HEK293T (cell line): ENCODE results near the gene NAT10.
"Not testable (repeated sequence)": the region's sequence is repeated elsewhere in the genome, so short reads cannot be mapped to it uniquely, and the experiment has no call there.

Experiments
- CTCF ChIA-PET: fragments of 350-600 bp; formaldehyde crosslinking; extraction: SDS; loops from one replicate; lab custom pipeline; 2021; ENCODE audit warnings: antibody characterized with exemption, inconsistent platforms; lab: Yijun Ruan, JAX
- POLR2A ChIA-PET: fragments of 350-600 bp; formaldehyde crosslinking; extraction: SDS; loops from one replicate; lab custom pipeline; 2020; ENCODE audit warnings: antibody characterized with exemption, inconsistent platforms; lab: Yijun Ruan, JAX
- DNase-seq: peaks from one replicate; pipeline ENCODE4 v3.0.0; 2012; ENCODE audit warnings: mixed read lengths; ENCODE audit errors: extremely low spot score
- ARNT ChIP-seq: fragments of 450-650 bp; IDR thresholded peaks from 2 replicates; pipeline ENCODE4 v1.6.1; 2017; ENCODE audit warnings: mild to moderate bottlenecking
- BHLHE40 ChIP-seq: fragments of 450-650 bp; IDR thresholded peaks from 2 replicates; pipeline ENCODE4 v1.6.1; 2016; ENCODE audit warnings: mild to moderate bottlenecking, moderate library complexity, borderline replicate concordance
- CTBP1 ChIP-seq: fragments of 450-650 bp; IDR thresholded peaks from 2 replicates; pipeline ENCODE4 v1.6.1; 2016; ENCODE audit warnings: borderline replicate concordance
- ELF4 ChIP-seq: fragments of 450-650 bp; IDR thresholded peaks from 2 replicates; pipeline ENCODE4 v1.6.1; 2017; ENCODE audit warnings: antibody characterized with exemption
- FOXA1 ChIP-seq: fragments of 450-650 bp; IDR thresholded peaks from 2 replicates; pipeline ENCODE4 v1.6.1; 2016; ENCODE audit warnings: mild to moderate bottlenecking
- FOXK2 ChIP-seq: fragments of 450-650 bp; IDR thresholded peaks from 2 replicates; pipeline ENCODE4 v1.6.1; 2016; ENCODE audit warnings: mild to moderate bottlenecking
- FOXM1 ChIP-seq: fragments of 450-650 bp; IDR thresholded peaks from 2 replicates; pipeline ENCODE4 v1.6.1; 2017; ENCODE audit warnings: mild to moderate bottlenecking, borderline replicate concordance
- HDGF ChIP-seq: fragments of 450-650 bp; IDR thresholded peaks from 2 replicates; pipeline ENCODE4 v1.6.1; 2017; ENCODE audit warnings: antibody characterized with exemption, borderline replicate concordance
- L3MBTL2 ChIP-seq: fragments of 450-650 bp; conservative IDR thresholded peaks from 2 replicates; pipeline ENCODE4 v1.6.1; 2016; ENCODE audit warnings: mild to moderate bottlenecking
- LEF1 ChIP-seq: fragments of 450-650 bp; IDR thresholded peaks from 2 replicates; pipeline ENCODE4 v1.6.1; 2017; ENCODE audit warnings: mild to moderate bottlenecking, borderline replicate concordance
- NFRKB ChIP-seq: fragments of 450-650 bp; IDR thresholded peaks from 2 replicates; pipeline ENCODE4 v1.6.1; 2016; ENCODE audit warnings: mild to moderate bottlenecking, moderate library complexity
- PKNOX1 ChIP-seq: fragments of 450-650 bp; IDR thresholded peaks from 2 replicates; pipeline ENCODE4 v1.6.1; 2016
- SP1 ChIP-seq: fragments of 450-650 bp; IDR thresholded peaks from 2 replicates; pipeline ENCODE4 v1.6.1; 2017
- SUZ12 ChIP-seq: fragments of 450-650 bp; IDR thresholded peaks from 2 replicates; pipeline ENCODE4 v1.6.1; 2016; ENCODE audit warnings: mild to moderate bottlenecking
- TARDBP ChIP-seq: fragments of 450-650 bp; IDR thresholded peaks from 2 replicates; pipeline ENCODE4 v1.6.1; 2016
- ZNF384 ChIP-seq: fragments of 450-650 bp; IDR thresholded peaks from 2 replicates; pipeline ENCODE4 v1.6.1; 2016

Gene NAT10

GRCh38 chr11:34176751-34177209 lies 71.4 kb downstream of the NAT10 start:
- CTCF ChIA-PET: no interaction called here
- TF ChIP-seq BHLHE40 (no peak), ARNT (no peak), SUZ12 (no peak), NFRKB (no peak), ZNF384 (no peak), FOXM1 (no peak), ELF4 (no peak)
- POLR2A ChIA-PET: no interaction called here
- no peak for DNase-seq

GRCh38 chr11:34178209-34178821 lies 72.9 kb downstream of the NAT10 start:
- TF ChIP-seq CTBP1 (no peak), ELF4 (no peak), ZNF384 (no peak), SP1 (no peak), FOXA1 (no peak), NFRKB (no peak), FOXK2 (no peak), FOXM1 (no peak), TARDBP (no peak), L3MBTL2 (no peak), PKNOX1 (no peak), ARNT (no peak), HDGF (no peak), BHLHE40 (no peak), LEF1 (no peak), SUZ12 (no peak)
- CTCF ChIA-PET: no interaction called here
- DNase-seq: no peak
- POLR2A ChIA-PET: no interaction called here

- TF ChIP-seq ZNF384 (no peak), NFRKB (no peak), L3MBTL2 (no peak), ARNT (no peak), ELF4 (no peak), HDGF (no peak), SP1 (no peak), FOXM1 (no peak), FOXK2 (no peak)
- ChIA-PET POLR2A (no interaction called here), CTCF (no interaction called here)
- DNase-seq: no peak
These were observed 73.7 kb downstream of the NAT10 start for GRCh38 chr11:34179026-34179675.

- POLR2A ChIA-PET: interaction anchor here (0.6 kb wide), 1 partner anchor 166 kb away, joined by 3 read pairs; no protein-coding TSS in a partner anchor
- TF ChIP-seq BHLHE40 (no peak), ELF4 (no peak), FOXA1 (no peak), TARDBP (no peak), FOXM1 (no peak), ZNF384 (no peak), ARNT (no peak), LEF1 (no peak), FOXK2 (no peak), SP1 (no peak), HDGF (no peak), CTBP1 (no peak), SUZ12 (no peak), L3MBTL2 (no peak), NFRKB (no peak), PKNOX1 (no peak)
- no peak for DNase-seq
- CTCF ChIA-PET: interaction anchor here (1.3 kb wide), 1 partner anchor 253 kb away, joined by 3 read pairs; no protein-coding TSS in a partner anchor
These were observed 74.8 kb downstream of the NAT10 start for GRCh38 chr11:34180040-34180813.

GRCh38 chr11:34180814-34181165 lies 75.4 kb downstream of the NAT10 start:
- DNase-seq: not testable (repeated sequence)
- POLR2A ChIA-PET: interaction anchor here (0.6 kb wide), 1 partner anchor 166 kb away, joined by 3 read pairs; no protein-coding TSS in a partner anchor

GRCh38 chr11:34181251-34181650 lies 75.8 kb downstream of the NAT10 start:
- POLR2A ChIA-PET: no interaction called here
- no peak for DNase-seq
- CTCF ChIA-PET: no interaction called here
- TF ChIP-seq FOXK2 (no peak), ELF4 (no peak), HDGF (no peak), BHLHE40 (no peak), CTBP1 (no peak), L3MBTL2 (no peak), SUZ12 (no peak), PKNOX1 (no peak), SP1 (no peak), ZNF384 (no peak), NFRKB (no peak), ARNT (no peak), FOXA1 (no peak), FOXM1 (no peak), LEF1 (no peak), TARDBP (no peak)

More at GRCh38 chr11:34180814-34181165, 75.4 kb downstream of the NAT10 start:
- CTCF ChIA-PET: interaction anchor here (1.3 kb wide), 1 partner anchor 252 kb away, joined by 3 read pairs; no protein-coding TSS in a partner anchor
